GM19023 (cell line): ENCODE data around the gene C19orf33.
"Not testable (repeated sequence)": the region's sequence is repeated elsewhere in the genome, so short reads cannot be mapped to it uniquely, and the experiment has no call there.

Experiments
- ATAC-seq: cut with Tn5 transposase; IDR thresholded peaks from one replicate; pipeline ENCODE4 v1.9.1; 2021; ENCODE audit warnings: mild to moderate bottlenecking, moderate library complexity; ENCODE audit not compliant: unreplicated experiment

Gene C19orf33

DNA sequence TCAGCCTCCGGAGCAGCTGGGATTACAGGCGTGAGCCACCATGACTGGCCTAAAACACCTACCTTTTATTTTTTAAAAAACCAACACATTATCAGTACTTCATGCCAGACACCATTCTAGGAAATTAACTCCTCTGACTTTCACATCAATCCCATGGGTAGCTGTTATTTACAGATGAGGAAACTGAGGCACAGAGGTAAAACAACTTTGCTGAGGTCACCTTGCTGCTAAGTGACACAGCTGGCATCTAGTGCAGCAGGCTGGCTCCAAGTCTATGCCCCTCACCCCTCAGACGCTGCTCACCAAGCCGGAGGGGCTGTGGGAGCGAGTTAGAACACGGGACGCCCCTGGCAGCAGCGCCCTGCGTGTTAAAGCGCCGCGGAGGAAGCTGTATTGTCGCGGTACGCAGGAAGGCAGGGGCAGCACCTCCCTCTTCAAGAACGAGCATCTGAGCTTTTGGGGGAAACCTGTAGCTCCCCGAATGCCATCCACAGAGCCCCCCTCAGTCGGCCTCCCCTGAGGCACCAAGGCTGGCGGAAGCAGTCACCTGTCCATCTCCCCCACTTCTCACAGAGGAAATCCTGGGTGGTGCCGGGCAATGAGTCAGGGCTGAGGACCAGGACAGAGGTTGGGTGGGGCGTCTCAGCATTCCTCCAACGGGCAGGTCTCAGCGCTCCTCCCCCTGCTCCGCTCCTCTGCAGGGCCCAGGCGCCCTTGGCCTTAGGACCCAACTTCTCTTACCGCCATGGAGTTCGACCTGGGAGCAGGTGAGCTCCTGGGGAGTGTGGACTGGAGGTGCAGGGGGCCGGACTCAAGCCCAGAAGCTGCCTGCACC is at the start of gene C19orf33:
Gene C19orf33 (plus strand): TSS at position 735 of the 835 bp plus-strand sequence. CDS start 11 bp downstream, at position 746.
- ATAC-seq: no peak

DNA sequence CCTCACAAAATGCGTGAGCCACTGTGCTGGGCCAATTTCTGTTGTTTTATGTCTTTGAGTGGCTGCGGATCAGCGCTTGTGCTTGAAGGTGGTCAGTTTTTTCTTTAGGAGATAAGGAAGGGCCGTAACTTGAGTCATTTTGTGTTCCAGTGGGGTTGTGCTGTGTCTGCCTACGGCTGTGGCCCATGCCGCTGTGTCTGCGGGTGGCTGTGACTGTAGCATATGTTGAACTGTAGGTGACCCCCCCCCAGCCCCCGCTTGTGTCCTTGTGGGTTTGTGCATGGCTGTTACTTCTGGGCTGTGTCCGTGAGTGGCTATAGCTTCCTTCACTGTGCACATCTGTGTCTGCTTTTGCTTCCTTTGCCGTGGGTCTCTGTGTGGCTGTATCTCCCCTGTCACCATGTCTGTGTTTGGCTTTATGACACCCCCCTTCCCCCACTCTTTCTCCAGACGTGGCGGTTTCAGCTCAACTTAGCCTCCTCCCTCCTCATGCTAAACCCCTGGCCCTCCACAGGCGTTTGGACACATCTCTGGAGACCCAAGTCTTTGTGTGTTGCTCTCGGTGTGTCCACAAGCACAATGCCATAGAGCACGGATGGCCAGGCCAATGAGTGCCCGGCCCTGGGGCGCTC is 48.6 kb upstream of the C19orf33 start:
- ATAC-seq: no peak

DNA sequence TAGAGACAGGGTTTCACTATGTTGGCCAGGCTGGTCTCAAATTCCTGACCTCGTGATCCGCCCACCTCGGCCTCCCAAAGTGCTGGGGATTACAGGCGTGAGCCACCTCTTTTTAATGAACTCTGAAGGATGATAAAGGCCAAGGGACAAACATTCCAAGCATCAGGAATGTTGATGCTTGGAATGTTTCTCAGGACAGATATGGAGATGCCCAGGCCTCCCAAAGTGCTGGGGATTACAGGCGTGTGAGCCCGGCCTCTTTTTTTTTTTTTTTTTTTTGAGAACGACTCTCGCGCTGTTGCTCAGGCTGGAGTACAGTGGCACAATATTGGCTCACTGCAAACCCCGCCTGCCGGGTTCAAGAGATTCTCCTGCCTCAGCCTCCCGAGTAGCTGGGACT is 42.1 kb upstream of the C19orf33 start:
- not testable (repeated sequence) for ATAC-seq

DNA sequence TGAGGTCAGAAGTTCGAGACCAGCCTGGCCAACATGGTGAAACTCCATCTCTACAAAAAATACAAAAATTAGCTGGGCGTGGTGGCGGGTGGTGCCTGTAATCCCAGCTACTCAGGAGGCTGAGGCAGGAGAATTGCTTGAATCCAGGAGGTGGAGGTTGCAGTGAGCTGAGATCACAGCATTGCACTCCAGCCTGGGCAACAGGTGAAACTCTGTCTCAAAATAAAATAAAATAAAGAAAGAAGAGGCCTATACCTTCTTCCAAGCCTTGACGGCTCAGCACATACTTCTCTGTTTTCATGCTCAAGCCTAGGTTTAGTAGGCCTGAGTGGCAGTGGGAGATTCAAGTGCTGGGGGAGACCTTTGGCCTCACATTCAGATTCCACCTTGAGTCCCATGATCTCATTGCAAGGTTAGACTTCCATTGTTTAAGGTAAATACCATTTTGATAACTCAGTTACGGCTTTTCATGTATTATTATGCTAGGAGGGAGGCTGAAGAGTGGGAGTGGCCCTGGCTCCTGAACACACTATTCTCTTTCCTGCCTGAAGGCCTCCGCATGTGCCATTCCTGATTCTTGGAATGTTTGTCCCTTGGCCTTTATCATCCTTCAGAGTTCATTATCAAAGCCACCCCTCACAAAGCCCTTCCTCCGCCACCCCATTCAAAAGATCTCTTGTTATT is 41.3 kb upstream of the C19orf33 start:
- no peak for ATAC-seq

DNA sequence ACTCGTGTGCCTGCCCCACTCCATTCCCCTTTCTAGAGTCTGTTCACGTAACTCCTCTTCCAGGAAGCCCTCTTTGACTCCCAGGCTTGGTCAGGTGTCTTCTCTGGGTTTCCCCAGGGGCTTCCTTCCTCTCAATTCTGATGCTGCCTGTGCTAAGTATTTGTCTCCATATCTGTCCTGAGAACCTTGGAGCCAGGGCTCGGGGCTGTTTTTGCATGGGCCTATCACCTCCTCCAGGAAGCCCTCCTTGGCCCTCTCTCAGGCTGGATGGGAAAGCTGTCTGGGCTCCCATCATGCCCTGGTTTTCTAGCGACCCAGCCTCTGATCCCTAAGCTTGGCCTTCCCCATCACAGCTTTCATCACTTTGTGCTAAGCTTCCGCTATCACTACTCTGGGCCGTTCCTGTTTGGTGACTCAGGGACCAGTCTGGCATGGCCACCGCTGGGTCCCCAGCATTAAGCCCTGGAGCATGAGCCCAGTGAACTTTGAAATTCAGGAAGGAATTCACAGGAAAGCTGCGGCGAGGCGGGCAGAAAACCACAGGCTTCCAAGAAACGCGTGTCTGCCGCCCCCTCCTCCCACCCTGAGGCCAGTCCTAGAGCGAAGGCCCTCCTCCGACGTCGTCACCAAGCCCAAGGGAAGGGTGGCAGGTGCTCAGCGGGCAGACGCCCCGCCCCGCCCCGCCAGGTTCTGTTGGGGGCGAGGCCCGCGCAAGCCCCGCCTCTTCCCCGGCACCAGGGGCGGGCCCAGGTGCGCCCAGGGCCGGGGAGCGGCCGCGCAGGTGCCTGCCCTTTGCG is 40.2 kb upstream of the C19orf33 start:
- no peak for ATAC-seq

DNA sequence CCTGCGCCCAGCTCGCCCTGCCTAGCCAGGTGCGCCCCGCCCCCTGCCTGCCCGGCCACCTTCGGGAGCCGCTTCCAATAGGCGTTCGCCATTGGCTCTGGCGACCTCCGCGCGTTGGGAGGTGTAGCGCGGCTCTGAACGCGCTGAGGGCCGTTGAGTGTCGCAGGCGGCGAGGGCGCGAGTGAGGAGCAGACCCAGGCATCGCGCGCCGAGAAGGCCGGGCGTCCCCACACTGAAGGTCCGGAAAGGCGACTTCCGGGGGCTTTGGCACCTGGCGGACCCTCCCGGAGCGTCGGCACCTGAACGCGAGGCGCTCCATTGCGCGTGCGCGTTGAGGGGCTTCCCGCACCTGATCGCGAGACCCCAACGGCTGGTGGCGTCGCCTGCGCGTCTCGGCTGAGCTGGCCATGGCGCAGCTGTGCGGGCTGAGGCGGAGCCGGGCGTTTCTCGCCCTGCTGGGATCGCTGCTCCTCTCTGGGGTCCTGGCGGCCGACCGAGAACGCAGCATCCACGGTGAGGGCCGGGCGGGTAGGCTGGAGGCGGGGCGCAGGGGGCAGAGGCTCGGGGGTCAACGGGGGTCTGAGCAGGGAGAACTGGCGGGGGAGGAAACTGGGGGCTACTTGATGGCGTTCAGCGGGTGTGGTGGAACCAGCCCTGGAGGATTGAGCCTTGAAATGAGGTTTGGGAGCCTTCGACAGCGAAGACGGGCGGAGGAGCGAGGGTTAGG is 39.4 kb upstream of the C19orf33 start, which contains the start of gene SPINT2:
Gene SPINT2 (plus strand): TSS at position 88 of the 727 bp plus-strand sequence. CDS start 320 bp downstream, at position 408.
- ATAC-seq: no peak

DNA sequence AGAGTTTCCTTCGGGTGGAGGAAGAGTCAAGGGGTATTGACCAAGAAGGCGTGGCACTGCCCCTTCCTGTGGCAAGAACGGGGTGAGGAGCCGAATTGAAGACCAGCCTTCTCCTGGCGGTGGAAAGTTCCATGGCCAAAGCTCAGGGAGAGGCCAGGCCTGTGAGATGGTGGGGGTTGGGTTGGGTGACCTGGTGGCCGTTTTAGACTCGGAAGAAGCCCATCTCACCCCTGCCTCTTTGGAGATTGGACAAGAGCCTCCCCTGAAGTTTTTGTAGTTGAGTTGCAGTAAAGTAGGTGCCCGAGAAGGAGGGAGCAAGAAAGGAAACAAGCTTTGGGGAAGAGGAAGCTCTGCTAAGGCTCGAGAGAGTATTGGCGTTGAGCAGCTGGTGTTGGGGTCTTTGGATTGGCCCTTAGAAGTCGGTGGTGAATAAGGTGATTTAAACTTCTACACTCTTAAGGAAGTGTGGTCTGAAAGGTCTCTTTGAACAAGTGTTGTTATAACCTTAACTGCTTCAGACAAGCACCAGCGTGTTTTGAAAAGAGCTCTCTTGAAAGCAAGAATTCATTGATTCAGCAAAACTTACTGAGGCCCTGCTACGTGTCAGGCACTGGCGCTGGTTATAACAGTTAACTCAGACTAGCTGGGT is 38.7 kb upstream of the C19orf33 start:
- ATAC-seq: no peak

DNA sequence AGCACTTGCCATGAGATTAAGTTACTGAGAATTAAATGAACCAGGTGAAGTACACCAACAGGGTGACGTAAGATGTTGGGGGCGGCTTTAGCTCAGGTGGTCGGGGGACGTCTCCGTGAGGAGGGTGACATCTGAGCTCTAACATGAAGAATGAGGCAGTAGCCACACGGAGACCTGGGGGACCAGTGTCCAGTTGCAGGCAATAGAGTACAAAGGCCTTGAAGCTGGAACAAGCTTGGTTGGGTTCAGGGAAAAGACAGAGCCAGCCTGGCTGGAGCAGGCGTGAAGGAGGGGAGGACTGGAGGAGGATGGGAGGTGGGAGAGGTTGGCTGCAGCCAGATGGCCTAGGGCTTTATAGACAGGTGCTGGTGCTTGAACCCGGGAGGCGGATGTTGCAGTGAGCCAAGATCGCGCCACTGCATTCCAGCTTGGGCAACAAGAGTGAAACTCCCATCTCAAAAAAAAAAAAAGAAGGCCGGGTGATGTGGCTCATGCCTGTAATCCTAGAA is 38.1 kb upstream of the C19orf33 start:
- ATAC-seq: no peak

DNA sequence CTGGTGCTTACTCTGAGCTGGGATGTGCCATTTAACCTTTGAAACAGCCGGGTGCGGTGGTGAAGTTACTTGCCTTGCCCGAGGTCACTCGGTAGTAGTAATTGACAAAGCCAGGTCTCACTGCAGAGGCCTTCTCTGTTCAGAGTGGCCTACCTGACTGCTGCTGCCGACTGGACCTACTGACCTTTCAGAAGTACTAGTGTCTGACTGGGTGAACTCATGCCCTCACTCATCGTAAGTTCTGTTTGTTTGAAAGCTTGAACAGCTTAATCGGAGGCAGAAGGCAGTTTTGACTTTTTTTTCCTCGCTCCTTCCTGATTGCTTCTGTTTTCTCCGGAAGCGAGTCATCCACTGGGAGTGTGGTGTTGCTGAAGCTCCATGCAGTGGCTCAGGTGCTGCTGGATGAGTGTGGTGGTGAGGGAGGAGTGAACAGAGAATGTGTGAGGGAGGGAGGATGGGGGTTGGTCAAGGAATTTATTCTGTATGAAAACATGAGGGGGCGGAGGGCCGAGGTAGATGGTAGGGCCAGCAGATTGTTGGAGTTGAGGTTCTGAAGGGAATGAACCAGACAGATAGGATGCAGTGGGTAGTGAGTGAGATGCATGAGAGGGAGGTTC is 37.0 kb upstream of the C19orf33 start:
- no peak for ATAC-seq

DNA sequence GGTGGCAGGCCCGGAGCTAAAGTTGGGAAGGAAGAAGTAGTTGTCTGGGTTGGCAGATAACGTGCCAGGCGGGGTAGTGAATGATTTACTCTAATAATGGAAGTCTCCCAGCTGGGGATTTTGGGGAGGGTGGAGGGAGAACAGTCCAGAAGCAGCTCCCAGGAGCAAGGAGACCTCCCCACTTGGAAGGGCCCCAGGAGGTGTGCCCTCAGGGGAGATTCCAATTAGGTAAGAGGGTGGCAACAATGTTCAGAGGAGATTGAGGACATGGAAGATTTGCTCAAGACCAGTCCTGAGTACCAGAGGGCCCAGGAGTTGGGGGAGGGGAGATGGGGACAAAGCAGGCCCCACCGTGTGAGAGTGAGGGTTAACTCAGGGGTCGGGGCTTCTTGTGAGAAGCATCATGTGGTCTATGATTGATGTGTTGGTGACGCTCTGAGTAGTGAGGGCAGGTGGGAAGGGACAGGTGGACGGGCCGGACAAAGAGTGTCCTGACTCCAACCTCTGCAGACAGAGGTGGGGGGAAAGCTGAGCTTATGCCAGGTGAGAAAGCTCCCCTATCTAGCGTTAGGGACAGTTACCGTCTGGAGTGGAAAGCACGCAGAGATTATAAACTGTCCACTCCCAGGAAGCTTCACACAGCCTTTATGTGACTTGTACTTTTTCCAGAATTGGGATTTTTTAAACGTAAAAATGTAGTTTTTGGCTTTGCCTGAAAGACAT is 36.1 kb upstream of the C19orf33 start:
- no peak for ATAC-seq

DNA sequence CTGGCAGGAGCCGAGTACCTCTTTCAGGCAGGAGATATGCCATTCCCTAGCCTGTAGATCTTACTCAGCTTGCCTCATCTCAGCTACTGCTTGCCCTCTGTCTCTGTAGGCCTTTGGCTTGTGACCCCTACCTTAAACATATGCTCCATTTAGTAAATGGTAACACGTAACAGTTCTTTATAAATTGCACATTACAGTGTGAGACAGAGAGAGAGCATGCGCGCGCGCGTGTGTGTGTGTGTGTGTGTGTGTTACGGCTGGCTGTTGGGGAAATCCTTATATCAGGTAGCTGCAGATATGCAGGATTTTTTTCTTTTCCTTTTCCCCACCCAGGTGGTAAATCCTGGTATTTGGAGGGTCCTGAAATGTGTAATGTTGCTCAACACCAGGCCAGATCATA is 35.5 kb upstream of the C19orf33 start:
- ATAC-seq: no peak

DNA sequence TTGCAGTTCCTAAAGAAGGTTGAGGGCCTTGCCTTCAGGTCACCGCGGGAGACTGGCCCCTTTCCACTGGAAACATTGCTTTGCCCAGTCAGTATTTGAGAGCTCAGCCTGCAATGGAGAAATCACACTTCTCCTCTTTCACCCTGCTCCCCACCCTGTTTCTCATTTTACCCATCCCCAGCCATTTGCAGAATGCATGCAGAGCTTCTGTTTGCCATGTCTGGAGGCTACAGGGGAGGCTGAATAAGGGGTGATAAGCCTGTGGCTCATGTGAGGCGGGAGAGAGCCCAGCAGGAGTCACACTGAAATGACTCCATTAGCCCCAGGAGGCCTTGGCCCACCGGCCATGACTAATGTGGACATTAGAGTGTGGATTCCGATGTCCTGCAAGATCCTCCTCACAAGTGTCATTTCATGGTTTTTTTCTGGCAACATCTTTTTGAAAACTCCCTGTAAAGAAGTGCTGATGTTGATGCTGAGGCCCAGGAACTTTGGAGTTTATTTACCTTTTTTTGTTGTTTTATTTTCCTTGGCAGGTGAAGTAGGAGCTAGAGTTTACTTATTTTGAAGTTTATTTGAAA is 33.4 kb upstream of the C19orf33 start:
- ATAC-seq: no peak

DNA sequence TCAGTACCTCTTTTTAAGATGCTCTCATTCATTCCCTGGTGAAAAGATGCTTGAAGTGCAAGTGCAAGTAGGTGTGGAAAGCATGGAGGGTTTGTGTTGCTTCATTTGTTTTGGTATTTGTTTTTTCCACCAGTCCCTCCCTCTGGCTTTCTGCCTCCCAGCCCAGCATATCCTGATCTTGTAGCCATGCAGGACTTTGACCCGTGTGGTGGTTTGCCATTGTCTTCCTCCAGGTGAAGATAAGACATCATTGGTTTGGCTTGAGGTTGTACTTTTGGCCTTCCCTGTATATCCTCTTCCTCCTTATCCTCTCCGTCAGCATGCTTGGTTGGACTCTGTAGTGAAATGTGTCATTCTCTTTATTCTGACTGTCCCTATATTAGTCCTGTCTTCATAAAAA is 30.6 kb upstream of the C19orf33 start:
- no peak for ATAC-seq

DNA sequence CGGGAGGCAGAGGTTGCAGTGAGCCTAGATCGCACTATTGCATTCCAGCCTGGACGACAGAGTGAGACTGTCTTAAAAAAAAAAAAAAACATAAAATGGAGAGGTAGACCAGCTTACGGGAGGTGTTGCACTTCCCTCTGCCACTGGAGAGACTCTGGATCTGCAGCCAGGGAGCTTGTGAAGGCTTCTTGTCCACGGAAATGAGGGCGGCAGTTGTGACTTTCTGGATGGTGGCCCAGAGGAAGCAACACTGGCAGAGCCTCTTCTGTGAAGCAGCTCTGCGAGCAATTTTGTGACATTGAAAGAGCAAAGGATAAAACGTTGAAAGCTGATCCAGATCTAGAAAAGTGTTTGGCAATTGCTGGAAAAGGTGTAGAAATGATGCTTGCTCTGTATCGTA is 29.3 kb upstream of the C19orf33 start:
- ATAC-seq: no peak

DNA sequence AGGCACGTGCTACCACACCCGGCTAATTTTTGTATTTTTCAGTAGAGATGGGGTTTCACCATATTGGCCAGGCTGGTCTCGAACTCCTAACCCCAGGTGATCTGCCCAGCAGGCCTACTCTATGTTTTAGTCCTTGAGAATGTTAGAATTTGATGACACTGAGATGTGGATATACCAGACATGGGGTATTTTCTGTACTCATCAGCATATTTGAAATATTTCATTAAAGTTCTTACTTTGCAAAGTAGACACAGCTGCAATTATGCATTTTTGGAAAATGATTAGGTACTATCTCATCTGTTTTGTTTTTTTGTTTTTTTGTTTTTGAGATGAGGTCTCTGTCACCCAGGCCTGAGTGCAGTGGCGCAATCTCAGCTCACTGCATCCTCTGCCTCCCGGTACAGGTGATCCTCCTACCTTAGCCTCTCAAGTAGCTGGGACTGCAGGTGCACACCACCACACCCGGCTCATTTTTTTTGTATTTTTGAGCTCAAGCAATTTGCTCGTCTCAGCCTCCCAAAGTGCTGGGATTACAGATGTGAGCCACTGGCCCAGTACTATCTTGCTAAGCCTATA is 27.0 kb upstream of the C19orf33 start:
- no peak for ATAC-seq

DNA sequence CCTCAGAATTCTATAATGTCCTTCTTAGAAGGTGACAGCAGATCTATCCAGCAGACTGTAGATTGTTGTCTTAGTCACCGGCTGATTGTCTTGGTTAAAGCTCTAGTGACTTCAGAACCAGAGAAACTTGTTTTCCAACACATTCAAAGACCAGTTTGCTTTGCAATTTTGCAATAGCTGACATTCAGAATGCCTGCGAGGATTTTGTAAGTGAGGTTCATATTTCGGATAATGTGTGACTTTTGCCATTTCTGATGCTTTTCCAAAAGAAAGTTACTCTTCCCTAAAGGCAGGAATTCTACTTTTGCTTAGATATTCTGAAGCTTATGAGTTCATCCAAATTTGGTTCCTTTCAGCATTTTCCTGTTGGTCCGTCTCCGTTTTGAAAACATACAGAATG is 26.5 kb upstream of the C19orf33 start:
- ATAC-seq: no peak

DNA sequence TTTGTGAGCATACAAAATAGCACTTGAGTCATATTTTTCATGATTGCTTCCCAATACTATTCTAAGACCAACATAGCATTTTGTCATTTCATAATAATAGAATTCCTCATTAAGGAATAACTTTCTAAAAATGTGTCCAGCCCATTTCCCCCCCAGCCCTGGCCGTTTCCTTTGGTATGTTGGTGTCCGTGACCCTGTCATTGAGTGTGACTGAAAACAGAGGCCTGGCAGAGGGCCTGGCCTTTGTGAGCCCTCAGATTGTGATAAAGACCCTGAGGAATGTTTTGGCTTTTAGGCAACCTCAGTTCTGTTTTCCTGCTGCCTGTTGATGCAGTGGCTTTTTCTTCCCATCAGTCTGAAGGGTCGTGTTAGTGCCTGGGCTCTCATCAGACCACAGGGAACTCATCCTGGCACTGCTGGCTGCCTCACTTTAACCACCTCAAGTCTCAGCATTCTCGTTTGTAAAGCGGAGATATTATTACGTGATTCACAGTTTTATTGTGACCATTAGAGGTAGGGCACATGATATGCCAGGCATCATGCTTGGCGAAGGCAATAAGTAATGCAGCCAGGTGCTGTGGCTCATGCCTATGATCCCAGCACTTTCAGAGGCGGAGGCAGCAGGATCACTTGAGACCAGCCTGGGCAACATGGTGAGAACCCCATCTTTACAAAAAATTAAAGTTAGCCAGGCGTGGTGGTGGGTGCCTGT is 25.9 kb upstream of the C19orf33 start:
- ATAC-seq: no peak
